HL-60 (cell line): ENCODE measurements around the gene WNK1.
"Not testable (repeated sequence)": the region's sequence is repeated elsewhere in the genome, so short reads cannot be mapped to it uniquely, and the experiment has no call there.

Experiments used
- DNase-seq, 2 experiments: peaks; one replicate each; pipeline ENCODE4 v3.0.0-alpha.2; 2010 to 2020; ENCODE audit warnings: low read depth in 1 of 2, low spot score in 1 of 2
- H3K27ac ChIP-seq: fragments of 250-450 bp; sonication (Bioruptor Pico); replicated peaks from 2 replicates; pipeline ENCODE4 v1.5.1; 2020; ENCODE audit warnings: mild to moderate bottlenecking, moderate library complexity
- H3K27me3 ChIP-seq: fragments of 250-450 bp; sonication (Bioruptor Pico); 2 replicates; pipeline ENCODE4 v1.5.1; 2021; ENCODE audit warnings: mild to moderate bottlenecking, moderate library complexity; ENCODE audit not compliant: insufficient read depth, poor library complexity, severe bottlenecking
- H3K4me3 ChIP-seq: replicated peaks from 2 replicates; pipeline ENCODE4 v1.5.1; 2011; ENCODE audit warnings: mild to moderate bottlenecking, control low read depth, low read length; ENCODE audit not compliant: insufficient read depth
- GABPA ChIP-seq: IDR thresholded peaks from 2 replicates; pipeline ENCODE4 v1.6.1; 2012; ENCODE audit warnings: low read depth
- POLR2AphosphoS5 ChIP-seq: IDR thresholded peaks from 2 replicates; pipeline ENCODE4 v1.6.1; 2012; ENCODE audit warnings: low read depth
- REST ChIP-seq: IDR thresholded peaks from 2 replicates; pipeline ENCODE4 v1.6.1; 2012; ENCODE audit warnings: low read depth; ENCODE audit not compliant: insufficient replicate concordance
- SPI1 ChIP-seq: IDR thresholded peaks from 2 replicates; pipeline ENCODE4 v1.6.1; 2012; ENCODE audit warnings: low read depth, mild to moderate bottlenecking, borderline replicate concordance
- TF ChIP-seq, protein P1 (sequence below): IDR thresholded peaks from one replicate; pipeline ENCODE4 v1.5.1; 2011; ENCODE audit warnings: low read length, control low read depth, inconsistent platforms; ENCODE audit not compliant: insufficient read depth

Gene WNK1

GRCh38 chr12:780750-781379, 28.5 kb downstream of the WNK1 start:
- no peak overlapping the region for H3K27ac ChIP-seq
- no peaks in the 10 kb centered on the region for H3K27me3 ChIP-seq
- H3K4me3 ChIP-seq: no peak overlapping the region
- no peak for DNase-seq
- TF ChIP-seq POLR2AphosphoS5 (no peak), GABPA (no peak), SPI1 (no peak), REST (no peak)
- TF ChIP-seq, protein P1, sequence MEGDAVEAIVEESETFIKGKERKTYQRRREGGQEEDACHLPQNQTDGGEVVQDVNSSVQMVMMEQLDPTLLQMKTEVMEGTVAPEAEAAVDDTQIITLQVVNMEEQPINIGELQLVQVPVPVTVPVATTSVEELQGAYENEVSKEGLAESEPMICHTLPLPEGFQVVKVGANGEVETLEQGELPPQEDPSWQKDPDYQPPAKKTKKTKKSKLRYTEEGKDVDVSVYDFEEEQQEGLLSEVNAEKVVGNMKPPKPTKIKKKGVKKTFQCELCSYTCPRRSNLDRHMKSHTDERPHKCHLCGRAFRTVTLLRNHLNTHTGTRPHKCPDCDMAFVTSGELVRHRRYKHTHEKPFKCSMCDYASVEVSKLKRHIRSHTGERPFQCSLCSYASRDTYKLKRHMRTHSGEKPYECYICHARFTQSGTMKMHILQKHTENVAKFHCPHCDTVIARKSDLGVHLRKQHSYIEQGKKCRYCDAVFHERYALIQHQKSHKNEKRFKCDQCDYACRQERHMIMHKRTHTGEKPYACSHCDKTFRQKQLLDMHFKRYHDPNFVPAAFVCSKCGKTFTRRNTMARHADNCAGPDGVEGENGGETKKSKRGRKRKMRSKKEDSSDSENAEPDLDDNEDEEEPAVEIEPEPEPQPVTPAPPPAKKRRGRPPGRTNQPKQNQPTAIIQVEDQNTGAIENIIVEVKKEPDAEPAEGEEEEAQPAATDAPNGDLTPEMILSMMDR: no peak

DNA sequence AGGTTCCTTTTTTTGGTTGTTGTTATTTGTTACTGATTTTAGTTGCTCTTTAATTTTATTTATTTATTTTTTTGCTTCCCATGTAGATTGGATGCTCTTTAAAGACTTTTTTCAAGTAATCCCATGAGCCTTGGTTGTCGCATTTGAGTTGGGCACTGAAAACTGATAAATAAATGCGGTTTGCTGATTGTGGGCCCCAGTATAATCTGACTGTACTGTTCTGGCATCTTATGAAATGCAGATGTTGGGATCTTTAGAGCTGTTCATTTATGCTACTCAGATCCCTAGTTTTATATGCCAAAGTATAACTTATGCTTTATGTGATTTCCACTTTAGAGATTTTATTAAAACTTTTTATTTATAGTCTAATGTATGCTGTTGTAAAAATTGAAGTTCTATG, 33.3 kb downstream of the WNK1 start:
- TF ChIP-seq POLR2AphosphoS5: no peak
- no peak for DNase-seq
- Histone ChIP-seq H3K4me3 (no peak overlapping the region), H3K27ac (no peak overlapping the region), H3K27me3 (no peaks in the 10 kb centered on the region)

DNA sequence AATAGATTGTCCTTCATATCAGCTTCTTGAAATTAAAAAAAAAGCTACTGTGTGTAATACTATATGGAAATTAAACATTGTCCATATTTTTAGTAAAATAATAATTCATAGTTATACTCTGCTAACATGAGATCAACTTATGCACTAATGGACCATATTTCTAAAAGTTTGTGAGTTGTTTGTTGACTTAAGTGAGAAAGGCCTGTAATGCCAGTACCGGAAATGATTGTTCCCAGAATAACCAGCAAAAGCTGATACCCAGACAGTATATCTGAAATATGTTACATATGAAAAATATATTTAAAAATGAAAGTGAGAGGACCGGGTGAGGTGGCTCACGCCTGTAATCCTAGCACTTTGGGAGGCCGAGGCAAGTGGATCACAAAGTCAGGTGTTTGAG, 35.9 kb downstream of the WNK1 start:
- TF ChIP-seq GABPA: no peak
- no peak for TF ChIP-seq POLR2AphosphoS5
- TF ChIP-seq REST: no peak
- TF ChIP-seq, protein P1: no peak
- no peak for TF ChIP-seq SPI1

DNA sequence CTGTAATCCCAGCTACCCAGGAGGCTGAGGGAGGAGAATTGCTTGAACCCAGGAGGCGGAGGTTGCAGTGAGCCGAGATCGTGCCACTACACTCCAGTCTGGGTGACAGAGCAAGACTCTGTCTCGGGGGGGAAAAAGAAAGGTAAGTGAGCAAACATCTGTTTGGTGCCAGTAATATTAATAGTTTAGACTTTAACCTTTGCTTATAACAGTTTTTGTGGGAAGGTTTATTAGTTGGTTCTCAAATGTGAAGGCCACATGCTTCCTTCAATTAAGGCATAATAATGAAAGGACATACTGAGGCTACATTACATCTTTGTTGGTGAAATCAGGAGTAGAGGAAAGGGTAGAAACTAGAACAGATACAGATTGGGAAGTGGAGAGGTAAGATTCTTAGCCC, 36.4 kb downstream of the WNK1 start:
- H3K27ac ChIP-seq, DNase-seq, H3K27me3 ChIP-seq, H3K4me3 ChIP-seq: not testable (repeated sequence)

More for the DNA sequence above, 35.9 kb downstream of the WNK1 start:
- no peak for DNase-seq
- H3K4me3 ChIP-seq: no peak overlapping the region
- H3K27me3 ChIP-seq: no peaks in the 10 kb centered on the region
- no peak overlapping the region for H3K27ac ChIP-seq

- no peak for DNase-seq
- Histone ChIP-seq H3K27ac (no peak overlapping the region), H3K4me3 (no peak overlapping the region), H3K27me3 (no peaks in the 10 kb centered on the region)
- TF ChIP-seq POLR2AphosphoS5: no peak
- no peak for TF ChIP-seq GABPA
- no peak for TF ChIP-seq REST
- no peak for TF ChIP-seq SPI1
- TF ChIP-seq, protein P1: no peak
Measured at GRCh38 chr12:789852-790563, 37.6 kb downstream of the WNK1 start.
